ENCODE data around the gene DHFR.
"Not testable (repeated sequence)": the region's sequence is repeated elsewhere in the genome, so short reads cannot be mapped to it uniquely, and the experiment has no call there.

The DHFR gene

GRCh38 chr5:80592105-80592504 is 62.7 kb downstream of the DHFR start:
- no peak for DNase-seq

- no peak for DNase-seq
These were observed 63.4 kb downstream of the DHFR start for GRCh38 chr5:80591352-80591751.

- no peak for DNase-seq
These were observed 64.0 kb downstream of the DHFR start for GRCh38 chr5:80590766-80591165.

GRCh38 chr5:80588858-80589540 is 65.8 kb downstream of the DHFR start:
- DNase-seq: no peak

- no peak for DNase-seq
These were observed 70.0 kb downstream of the DHFR start for GRCh38 chr5:80584770-80585169.

GRCh38 chr5:80580291-80580690 is 74.5 kb downstream of the DHFR start:
- not testable (repeated sequence) for DNase-seq

- no peak for DNase-seq
These were observed 75.7 kb downstream of the DHFR start for GRCh38 chr5:80579050-80579449.

GRCh38 chr5:80577707-80578106 is 77.1 kb downstream of the DHFR start:
- no peak for DNase-seq

GRCh38 chr5:80576383-80576782 is 78.4 kb downstream of the DHFR start:
- DNase-seq: no peak
